HTERT RPE-1 (cell line): ENCODE data around the gene FMO1.
"Not testable (repeated sequence)": the region's sequence is repeated elsewhere in the genome, so short reads cannot be mapped to it uniquely, and the experiment has no call there.

Experiments
- in situ Hi-C: fragments of 300-500 bp; cut with MboI; formaldehyde crosslinking; loops from 4 replicates; pipeline ENCODE4 v1.14.3; 2020; ENCODE audit warnings: low sequenced_read_pairs

FMO1 gene

DNA sequence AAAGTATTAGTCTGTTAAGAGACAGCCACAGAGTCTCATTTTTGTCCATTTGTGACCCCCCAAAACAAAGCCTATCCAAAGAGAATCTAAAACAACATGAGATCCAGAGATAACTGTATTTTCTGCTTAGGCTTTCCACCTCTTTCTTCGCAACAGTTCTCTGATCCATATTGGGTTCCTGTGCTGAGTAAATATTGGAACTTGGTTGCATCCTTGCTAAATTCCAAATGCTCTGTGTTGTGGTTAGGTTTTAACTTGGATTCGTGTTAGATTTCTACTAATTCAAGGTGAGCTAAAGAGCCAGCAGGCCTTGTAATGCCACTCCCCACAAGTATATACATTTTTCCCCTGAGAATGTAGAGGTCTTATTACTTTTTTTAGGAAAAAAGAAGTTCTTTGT, 29.2 kb downstream of the FMO1 start:
- in situ Hi-C loops = no loop called here

DNA sequence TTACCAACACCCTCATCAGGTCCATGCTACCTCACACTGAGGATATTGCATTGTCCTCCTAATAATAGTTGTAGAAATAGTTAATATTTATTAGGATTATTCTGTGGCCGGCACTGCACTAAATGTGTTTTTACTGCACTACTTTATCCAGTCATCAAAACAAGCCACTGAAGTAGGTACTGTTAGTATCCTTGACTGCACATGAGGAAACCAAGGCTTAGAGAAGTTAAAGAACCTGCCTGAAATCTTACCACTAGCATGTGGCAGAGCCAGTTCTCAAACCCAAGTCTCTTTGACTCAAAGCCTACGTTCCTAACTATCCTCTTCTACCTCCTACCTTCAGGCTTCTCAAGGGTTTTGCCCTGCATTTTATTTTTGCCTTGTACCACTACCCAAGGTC, 30.9 kb downstream of the FMO1 start:
- in situ Hi-C loops = no loop called here

DNA sequence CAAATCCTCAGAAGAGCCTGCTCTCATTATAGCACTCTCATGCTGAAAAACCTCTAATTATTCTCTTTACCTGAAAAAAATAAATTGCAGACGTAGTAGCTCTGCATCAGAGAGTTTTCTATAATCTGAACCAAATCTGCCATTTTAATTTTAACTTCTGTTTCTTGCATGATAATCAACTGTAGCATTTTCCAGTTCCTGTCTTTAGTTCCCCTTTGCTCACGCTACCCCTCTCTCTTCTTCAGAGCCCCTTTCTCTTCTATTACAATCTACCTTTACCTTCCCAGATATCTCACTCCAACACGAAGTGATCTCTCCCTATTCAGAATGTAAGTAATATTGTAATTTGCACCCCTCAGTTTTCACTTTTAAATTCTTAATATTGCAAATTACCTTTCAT, 31.4 kb downstream of the FMO1 start:
- in situ Hi-C loops = no loop called here

DNA sequence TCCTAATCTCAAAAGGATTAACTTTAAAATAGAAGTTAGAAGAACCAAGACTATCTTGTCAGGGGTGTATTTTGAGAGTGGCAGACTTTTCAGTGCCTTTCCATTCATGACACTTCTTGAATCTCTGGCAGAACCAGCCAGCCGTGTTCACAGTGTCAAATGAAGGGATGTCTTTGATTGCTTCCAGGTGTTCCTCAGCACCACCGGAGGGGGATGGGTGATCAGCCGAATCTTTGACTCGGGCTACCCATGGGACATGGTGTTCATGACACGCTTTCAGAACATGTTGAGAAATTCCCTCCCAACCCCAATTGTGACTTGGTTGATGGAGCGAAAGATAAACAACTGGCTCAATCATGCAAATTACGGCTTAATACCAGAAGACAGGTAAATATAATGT, 32.3 kb downstream of the FMO1 start:
- in situ Hi-C loops = no loop called here

DNA sequence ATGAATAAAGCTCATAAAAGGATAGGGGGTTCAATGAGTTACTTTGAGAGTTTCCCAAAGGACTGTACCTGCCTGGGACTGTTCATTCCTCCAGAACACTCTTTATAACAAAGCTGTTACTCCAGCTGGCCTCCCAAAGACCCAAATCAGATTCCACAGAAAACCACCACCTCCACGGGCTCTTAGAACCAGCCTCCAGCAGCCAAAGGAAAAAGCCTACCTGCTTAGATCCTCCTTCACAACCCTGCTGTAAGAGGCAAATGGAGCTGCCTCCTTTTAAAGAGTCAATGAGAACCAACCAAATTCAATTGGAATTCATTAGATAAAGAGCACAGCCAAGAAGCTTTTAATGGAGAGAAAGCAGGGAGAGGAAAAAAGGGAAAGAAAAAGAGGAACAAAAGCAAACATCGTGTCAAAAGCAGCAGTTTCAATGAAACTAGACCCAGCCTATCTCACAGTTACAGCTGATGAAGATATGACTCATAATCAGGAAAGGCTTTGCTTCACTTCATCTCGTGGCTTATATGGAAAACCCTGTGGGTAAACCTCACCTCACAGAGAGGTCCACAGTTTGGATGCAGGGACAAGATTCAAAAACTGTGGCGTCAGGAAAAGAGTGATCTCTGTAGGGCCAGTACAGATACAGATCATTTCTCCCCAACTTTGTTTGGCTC, 37.9 kb downstream of the FMO1 start:
- in situ Hi-C loops = no loop called here

DNA sequence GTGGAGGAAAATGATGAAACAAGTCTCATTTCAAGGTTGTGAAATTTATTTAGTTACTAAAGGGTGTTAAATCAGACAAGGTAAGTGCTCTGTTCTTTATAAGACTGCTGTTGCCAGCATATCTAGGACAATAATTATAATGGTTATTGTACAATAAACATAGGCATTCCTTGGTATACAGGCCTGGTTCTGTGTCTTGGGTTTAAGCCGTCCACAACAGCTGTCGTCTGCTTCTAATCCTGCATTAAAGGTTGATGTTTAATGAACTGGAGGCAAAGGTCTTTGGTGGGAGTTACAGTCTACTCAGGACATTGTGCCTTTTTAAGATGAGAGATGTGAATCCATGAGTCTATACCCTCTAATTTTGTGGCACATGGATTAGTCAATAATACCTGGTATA, 42.3 kb downstream of the FMO1 start:
- in situ Hi-C loops = no loop called here

DNA sequence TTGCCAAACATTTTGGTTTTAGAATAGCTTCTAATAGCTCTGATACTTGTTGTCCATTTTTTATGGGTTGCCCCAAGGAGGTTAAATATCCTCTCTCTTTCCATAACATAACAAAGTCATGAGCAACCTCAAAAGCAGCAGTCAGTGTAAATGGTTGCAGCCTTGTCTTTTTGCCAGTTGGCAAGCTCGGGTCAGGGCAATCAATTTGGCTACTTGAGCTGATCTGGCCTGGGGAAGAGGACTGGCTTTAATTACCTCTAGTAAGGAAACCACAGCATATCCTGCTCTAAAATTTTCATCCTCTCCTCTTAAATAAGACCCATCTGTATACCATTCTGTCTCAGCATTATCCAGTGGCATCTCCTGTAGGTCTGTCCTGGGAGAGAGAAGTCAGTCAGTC, 44.5 kb downstream of the FMO1 start:
- in situ Hi-C loops = no loop called here

DNA sequence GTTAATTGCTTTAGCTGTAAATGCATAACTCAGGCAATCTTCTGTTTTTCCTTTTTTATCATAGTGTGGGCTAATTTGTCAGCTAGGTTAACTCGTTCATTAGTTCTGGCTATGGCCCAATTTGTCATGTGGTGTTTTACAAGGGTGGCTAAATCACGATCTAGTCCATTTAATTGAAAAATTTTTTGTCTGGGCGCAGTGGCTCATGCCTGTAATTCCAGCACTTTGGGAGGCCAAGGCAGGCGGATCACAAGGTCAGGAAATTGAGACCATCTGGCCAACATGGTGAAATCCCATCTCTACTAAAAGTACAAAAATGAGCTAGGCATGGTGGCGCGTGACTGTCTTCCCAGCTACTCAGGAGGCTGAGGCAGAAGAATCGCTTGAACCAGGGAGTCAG, 47.1 kb downstream of the FMO1 start:
- in situ Hi-C loops = not testable (repeated sequence)

DNA sequence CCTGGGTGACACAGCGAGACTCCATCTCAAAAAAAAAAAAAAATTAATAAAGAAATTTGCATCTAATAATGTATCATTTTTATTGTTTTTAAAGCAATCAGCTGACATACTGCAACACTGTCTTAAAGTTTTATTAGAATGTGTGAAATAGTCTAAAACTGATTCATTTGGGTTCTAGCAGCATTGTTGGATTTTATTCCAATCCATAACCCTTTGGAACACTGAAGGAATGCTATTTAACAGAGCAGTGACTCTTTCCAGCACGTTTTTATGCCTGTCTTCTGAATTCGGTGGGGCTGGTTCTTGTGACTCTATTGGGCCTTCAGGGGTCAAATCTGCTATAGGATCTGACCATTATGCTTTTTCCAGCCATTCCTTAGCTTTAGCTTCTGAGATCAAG, 47.5 kb downstream of the FMO1 start:
- in situ Hi-C loops = no loop called here

DNA sequence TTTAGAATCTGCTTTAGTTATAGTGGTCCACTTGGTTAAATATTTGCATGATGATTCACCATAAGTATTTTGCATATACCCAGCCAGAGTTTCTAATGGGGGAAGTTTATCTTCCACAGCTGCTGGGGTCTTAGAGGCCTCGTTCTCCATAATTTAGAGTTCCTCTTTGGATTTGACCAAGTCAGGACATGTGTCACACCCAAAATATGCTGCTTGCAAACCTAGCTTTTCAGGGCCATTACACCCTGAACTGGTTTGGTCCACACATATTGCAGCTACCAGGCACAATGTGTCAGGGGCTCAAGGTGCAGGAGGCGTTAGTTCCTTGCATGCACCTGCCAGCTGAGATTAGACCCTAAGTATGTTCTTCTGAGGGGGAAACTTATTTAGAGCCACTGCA, 48.6 kb downstream of the FMO1 start:
- in situ Hi-C loops = no loop called here

DNA sequence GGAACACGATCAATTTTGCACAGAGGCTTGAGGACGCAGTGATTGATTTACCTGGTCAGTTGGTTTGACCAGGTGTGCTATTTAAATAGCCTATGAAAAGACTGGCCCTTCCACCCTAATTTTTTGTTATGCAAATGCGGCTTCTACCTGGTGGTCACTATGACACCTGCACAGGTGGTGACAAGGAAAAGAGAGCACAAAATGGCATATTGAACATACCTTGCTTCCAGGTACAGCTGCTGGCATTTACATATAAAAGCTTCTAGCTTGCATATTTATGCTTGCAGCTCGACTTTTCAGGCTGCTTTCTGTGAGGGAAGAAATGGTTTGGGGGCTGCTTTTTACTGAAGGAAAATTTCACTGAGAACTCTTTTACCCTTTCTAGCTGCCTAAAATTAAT, 50.4 kb downstream of the FMO1 start:
- in situ Hi-C loops = no loop called here

DNA sequence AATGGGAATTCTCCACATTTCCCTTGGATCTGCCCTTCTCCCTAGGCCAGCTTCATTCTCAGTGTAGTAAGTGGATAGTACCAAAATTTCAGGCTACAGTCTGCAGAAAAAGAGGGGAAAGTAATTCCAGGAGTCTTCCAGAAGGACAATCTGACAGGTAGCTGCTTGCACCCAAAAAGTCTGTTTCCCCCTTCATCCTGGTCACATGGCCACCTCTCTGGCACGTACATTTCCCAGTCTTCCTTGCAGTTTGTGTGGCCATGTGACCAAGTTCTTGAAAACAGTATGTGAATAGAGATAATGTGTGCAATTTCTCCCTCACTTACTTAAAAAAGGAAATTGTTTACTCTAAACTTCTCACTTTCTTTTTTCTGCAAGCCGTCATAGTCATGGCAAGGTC, 51.0 kb downstream of the FMO1 start:
- in situ Hi-C loops = no loop called here

DNA sequence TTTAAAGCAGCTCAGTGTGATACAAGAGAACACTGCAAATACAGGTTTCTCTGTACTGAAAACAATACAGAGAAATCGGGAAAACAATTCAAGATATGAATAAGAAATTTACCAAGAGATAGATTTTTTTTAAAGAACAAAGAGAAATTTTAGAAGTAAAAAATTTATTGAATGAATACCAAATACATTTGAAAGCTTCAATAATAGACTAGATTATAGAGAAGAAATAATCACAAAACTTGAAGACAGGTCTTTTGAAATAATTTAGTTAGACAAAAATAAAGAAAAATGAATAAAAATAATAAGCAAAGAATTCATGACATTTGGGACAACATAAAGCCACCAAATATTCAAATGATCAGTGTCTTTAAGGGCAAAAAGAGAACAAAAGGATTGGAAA, 52.1 kb downstream of the FMO1 start:
- in situ Hi-C loops = no loop called here

DNA sequence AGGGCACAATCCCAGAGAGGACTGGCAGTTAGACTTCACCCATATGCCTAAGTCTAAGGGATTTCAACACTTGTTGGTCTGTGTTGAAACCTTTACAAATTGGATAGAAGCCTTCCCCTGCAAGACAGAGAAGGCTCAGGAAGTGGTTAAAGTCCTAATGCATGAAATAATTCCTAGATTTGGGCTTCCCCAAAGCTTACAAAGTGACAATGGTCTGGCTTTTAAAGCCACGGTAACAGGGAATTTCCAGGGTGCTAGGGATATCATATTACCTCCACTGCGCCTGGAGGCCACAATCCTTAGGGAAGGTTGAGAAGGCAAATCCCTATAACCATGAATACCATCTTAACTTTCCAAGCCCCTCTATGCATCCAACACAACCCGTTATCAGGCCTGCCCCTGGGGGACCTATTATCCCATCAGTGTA, 62.4 kb downstream of the FMO1 start:
- in situ Hi-C loops = no loop called here

DNA sequence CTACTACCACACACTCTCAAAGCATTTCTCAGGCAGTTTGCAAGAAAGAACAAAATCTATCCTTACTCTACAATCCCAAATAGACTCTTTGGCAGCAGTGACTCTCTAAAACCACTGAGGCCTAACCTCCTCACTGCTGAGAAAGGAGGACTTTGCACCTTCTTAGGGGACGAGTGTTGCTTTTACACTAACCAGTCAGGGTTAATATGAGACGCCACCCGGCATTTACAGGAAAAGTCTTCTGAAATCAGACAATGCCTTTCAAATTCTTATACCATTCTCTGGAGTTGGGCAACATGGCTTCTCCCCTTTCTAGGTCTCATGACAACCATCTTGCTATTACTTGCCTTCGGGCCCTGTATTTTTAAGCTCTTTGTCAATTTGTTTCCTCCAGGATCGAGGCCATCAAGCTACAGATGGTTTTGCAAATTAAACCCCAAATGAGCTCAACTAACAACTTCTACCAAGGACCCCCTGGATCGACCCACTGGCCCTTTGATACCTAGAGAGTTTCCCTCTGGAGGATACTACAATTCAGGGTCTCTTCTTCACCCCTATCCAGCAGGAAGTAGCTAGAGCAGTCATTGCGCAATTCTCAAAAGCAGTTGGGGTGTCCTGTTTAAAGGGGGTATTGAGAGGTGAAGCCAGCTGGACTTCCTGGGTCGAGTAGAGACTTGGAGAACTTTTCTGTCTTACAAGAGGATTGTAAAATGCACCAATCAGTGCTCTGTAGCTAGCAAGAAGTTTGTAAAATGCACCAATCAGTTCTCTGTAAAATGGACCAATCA, 63.7 kb downstream of the FMO1 start:
- in situ Hi-C loops = no loop called here

DNA sequence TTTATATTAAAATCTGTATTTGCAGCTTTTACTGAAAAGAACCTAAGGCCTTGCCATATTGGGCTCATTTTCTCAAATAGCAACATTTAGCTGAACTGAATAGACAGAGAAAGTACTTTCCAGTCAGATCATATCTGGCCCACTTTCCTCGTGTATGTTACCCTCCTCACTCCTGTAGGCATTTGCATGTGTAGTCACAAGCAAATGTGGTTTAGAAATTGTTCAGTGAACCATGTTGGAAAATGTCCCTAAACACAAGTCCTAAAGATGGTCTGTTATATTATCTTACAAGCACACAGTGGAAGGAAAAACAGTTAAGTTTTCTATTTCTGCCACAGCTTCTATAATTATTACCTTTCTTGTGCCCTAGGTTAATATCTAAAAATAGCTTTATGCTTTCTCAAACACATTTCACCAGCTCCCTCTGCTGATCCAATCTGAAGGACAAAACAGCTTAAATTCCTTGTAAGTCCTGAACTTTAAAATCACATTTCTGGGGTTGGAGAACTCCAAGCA, 65.1 kb downstream of the FMO1 start:
- in situ Hi-C loops = no loop called here

DNA sequence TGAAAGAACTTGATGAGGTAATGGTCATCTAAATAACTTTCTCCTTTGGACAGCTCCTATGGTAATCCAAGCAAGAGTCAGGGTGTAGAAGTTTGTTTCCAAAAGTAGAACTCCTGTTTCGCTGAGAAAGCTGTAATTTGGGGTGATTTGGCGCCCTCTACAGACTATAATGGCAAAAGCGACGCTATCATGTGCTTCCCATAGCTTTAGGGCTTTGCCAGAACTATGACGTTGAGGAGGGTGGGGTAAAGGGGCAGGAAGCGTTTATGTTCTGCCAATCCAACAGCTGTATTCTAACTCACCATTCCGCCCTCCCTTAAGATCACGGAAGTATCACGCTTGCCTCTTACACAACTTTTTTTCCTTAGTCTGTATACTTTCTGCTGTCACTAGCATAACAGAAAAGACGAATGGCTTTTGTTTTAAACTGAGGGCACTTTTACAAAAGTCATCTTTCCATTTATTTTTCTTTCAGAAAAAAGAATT, 65.6 kb downstream of the FMO1 start, which contains the start of gene FMO4:
TSS of gene FMO4 (plus strand) at position 349 of the 486 bp plus-strand sequence. CDS start 5,643 bp downstream, outside the sequence.
- in situ Hi-C loops = no loop called here

DNA sequence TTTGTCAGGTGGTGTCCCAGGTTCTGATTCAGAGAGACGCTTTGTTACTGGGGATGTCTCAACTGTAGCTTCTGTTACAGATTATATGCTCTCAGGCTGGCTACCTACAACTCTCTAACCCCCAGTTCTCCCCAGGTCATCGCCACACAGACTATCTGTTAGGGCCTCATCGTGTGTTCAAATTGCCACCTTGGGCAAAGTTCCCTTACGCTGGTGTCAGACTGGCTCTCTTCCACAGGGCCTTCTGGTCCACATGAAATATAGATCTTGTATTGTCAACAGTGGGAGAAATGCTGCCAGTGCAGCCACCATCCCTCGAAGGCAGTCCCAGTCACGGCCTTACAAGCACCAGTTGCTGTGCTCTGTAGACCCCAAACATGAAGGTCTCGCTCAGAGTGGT, 81.0 kb downstream of the FMO1 start:
- in situ Hi-C loops = no loop called here

DNA sequence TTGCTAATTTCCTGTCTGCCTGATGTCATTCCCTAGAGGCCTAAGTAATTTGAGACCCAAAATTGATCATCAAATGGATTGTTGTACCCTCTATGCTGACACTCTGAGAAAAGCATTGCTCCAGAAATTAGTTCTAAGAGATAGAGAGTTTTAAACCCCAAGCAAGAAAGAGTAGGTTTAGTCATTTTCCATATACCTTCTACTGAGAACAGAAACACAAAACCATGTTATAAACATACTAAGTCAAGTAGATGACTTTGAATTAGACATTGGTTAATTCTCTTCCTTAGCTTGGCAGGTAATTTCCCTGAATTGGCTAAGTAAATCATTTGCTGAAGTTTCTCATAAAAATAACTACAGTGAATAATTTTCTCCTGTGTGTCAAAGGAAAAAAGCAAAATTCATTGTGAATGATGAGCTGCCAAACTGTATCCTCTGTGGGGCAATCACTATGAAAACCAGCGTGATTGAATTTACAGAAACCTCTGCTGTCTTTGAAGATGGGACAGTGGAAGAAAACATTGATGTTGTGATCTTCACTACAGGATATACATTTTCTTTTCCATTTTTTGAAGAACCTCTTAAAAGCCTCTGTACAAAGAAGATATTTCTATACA, 85.8 kb downstream of the FMO1 start:
- in situ Hi-C loops = no loop called here
